ENCODE data around the gene SLCO3A1.

SLCO3A1 gene

DNA sequence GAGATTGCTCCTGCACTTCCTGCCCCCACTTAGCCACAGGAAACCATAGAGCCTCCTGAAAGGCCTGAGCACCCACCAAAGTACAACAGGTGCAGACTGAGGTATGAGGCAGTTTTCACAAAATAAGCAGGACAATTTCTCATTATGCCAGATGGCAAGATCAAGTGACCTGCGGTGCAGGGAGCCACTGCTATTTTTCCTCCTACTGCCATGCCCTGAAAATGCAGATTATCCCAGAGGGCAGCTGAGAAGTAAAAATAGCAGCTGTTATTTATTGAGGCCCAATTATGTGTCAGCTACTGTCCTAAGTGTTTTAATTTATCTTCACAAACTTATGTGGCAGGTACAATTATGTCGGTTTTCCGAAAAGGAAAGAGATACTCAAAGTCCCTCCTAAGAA lies 330.6 kb downstream of the SLCO3A1 start:
- no peak for DNase-seq (ENCODE audit: low spot score)
- TF ChIP-seq, protein P1, sequence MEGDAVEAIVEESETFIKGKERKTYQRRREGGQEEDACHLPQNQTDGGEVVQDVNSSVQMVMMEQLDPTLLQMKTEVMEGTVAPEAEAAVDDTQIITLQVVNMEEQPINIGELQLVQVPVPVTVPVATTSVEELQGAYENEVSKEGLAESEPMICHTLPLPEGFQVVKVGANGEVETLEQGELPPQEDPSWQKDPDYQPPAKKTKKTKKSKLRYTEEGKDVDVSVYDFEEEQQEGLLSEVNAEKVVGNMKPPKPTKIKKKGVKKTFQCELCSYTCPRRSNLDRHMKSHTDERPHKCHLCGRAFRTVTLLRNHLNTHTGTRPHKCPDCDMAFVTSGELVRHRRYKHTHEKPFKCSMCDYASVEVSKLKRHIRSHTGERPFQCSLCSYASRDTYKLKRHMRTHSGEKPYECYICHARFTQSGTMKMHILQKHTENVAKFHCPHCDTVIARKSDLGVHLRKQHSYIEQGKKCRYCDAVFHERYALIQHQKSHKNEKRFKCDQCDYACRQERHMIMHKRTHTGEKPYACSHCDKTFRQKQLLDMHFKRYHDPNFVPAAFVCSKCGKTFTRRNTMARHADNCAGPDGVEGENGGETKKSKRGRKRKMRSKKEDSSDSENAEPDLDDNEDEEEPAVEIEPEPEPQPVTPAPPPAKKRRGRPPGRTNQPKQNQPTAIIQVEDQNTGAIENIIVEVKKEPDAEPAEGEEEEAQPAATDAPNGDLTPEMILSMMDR (IDR thresholded peaks at IDR 0.05; ENCODE audit: extremely low read depth, insufficient read depth, missing control alignments) = no peak
- in situ Hi-C loops (cut with MboI; ENCODE audit: low pct_unique_long_range_greater_than_20kb, low sequenced_read_pairs, unreplicated experiment) = no loop called here

DNA sequence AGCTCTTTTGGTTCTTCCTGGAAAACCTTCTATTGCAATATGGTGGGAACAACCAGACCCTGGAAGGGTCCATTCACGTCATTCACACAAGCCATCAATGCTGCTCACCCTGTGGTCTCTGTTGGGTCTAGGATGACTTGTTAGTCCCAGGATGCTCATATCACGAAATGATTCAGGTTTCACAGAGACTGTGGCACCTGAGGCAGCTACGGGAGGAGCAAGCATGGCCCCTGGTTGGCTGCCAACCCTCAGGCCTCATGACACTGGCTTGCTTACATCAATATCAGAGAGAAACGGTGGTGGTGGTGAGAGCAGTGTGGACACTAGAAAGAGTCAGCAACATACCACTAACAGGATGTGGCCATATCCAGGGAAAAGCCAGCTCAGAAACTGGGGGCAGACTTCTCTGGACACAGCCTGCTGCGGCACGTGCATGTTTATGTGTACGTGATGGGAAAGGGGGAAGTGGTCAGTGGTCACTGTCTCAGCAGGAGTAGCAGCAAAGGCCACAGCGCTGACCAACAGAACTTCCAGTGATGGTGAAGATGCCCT lies 331.2 kb downstream of the SLCO3A1 start:
- in situ Hi-C loops (cut with MboI; ENCODE audit: low pct_unique_long_range_greater_than_20kb, low sequenced_read_pairs, unreplicated experiment) = no loop called here
- TF ChIP-seq, protein P1 (IDR thresholded peaks at IDR 0.05; ENCODE audit: extremely low read depth, insufficient read depth, missing control alignments) = no peak
- no peak for DNase-seq (ENCODE audit: low spot score)

DNA sequence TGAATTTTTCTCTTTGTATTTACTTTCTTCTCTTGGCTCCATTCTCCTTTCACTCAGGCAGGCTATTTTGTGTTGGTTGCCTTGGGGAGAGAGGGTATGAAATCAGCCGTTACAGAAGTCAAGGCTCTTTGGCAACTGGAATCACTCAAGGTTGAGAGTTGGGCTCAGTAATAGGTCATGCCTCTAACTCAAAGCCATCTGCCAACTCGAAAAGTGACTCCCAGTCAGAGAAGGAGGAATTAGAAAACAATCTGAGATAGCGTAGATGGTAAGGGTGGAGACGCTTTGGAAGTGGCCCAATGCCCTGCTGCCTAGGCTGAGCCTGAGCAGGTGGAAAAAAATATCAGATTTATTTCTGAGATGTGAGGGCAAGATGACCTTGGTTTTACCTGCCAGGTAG lies 334.5 kb downstream of the SLCO3A1 start:
- TF ChIP-seq, protein P1 (IDR thresholded peaks at IDR 0.05; ENCODE audit: extremely low read depth, insufficient read depth, missing control alignments) = no peak
- in situ Hi-C loops (cut with MboI; ENCODE audit: low pct_unique_long_range_greater_than_20kb, low sequenced_read_pairs, unreplicated experiment) = no loop called here
- no peak for DNase-seq (ENCODE audit: low spot score)

DNA sequence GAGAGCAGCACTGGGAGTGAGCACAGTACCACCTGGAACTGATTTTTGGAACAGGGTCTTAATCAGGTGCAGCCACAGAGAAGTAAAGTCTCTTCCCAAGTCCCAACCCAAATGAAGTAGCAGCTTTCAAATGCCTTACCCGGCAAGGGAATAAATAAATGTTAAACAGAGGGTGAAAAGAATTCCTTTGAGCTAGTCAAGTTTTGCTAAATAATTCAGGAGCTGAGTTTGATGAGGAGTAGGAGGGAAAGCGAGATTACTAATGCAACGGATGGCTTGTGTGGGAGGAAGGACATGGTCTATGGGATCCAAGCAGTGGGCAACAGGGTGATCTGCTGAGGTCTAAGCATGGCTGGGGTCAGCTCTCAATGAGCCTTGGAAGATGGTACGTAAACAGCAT lies 335.7 kb downstream of the SLCO3A1 start:
- no peak for DNase-seq (ENCODE audit: low spot score)
- in situ Hi-C loops (cut with MboI; ENCODE audit: low pct_unique_long_range_greater_than_20kb, low sequenced_read_pairs, unreplicated experiment) = no loop called here
- TF ChIP-seq, protein P1 (IDR thresholded peaks at IDR 0.05; ENCODE audit: extremely low read depth, insufficient read depth, missing control alignments) = no peak

DNA sequence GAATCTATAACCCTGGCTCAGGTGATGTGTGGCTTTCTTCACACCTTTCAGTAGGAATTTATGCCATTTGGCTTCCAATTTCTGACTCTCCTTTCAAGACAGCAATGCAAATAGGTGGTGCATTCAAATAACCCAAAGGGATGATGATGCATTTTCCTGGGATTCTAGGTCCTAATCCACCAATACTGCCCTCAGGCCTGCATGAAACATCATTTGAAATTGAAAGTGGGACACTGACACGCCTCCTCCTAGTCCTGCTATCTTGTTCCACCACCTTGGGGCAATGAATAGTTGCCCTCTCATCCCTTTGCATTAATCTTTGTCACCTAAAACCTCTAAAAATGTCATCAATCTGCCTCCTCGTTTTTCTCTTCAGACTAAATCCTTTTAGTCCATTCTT lies 341.7 kb downstream of the SLCO3A1 start:
- no peak for DNase-seq (ENCODE audit: low spot score)
- TF ChIP-seq, protein P1 (IDR thresholded peaks at IDR 0.05; ENCODE audit: extremely low read depth, insufficient read depth, missing control alignments) = no peak
- in situ Hi-C loops (cut with MboI; ENCODE audit: low pct_unique_long_range_greater_than_20kb, low sequenced_read_pairs, unreplicated experiment) = no loop called here

DNA sequence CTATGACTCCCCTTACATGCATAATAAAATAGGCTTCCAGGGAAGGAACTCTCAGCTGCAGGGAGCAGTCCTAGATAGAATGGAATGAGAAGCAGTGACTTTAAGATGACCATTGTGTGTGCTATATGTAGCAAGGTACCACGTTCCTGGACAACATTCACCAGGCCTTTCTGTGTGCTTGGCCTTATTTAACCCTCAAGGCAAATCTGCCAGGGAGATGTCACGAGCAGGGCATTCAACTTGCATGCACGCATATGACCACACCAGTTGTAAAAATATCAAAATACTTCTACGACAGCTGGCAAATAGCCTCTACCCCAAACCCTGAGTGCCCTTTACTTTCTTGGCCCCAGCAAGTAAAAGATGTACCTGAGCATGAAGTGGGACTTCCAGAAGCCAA lies 342.8 kb downstream of the SLCO3A1 start:
- TF ChIP-seq, protein P1 (IDR thresholded peaks at IDR 0.05; ENCODE audit: extremely low read depth, insufficient read depth, missing control alignments) = no peak
- in situ Hi-C loops (cut with MboI; ENCODE audit: low pct_unique_long_range_greater_than_20kb, low sequenced_read_pairs, unreplicated experiment) = no loop called here
- DNase-seq (ENCODE audit: low spot score) = no peak

DNA sequence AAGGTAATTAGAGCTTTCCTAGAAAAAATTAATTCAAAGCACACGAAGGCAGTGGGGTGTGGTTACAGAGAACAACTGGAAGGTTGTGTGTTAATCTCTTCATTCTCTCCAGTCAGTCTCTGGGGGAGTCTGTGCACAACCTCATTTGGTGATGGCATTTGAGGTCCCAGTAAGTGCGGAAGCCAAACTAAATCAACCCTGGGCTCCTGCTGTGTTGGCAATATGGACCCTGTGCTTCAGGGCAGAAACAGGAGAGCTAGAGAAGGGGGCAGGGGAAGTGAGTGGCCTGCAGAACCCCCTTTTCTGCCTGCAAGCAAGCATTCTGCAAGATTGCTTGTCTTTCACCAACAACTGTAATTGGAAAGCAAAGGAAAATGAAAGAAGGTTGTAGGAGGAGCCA lies 344.2 kb downstream of the SLCO3A1 start:
- TF ChIP-seq, protein P1 (IDR thresholded peaks at IDR 0.05; ENCODE audit: extremely low read depth, insufficient read depth, missing control alignments) = no peak
- in situ Hi-C loops (cut with MboI; ENCODE audit: low pct_unique_long_range_greater_than_20kb, low sequenced_read_pairs, unreplicated experiment) = no loop called here
- DNase-seq (ENCODE audit: low spot score) = no peak

All from GM13977 (cell line).